Activated naive CD4-positive, alpha-beta T cell treated with Interleukin-2 at 50 U/mL for 16 hours (primary cell): ENCODE results near the gene CALD1.

Source experiments
- DNase-seq: peaks from one replicate; pipeline ENCODE4 v3.0.0-alpha.2; 2020

The CALD1 gene

DNA sequence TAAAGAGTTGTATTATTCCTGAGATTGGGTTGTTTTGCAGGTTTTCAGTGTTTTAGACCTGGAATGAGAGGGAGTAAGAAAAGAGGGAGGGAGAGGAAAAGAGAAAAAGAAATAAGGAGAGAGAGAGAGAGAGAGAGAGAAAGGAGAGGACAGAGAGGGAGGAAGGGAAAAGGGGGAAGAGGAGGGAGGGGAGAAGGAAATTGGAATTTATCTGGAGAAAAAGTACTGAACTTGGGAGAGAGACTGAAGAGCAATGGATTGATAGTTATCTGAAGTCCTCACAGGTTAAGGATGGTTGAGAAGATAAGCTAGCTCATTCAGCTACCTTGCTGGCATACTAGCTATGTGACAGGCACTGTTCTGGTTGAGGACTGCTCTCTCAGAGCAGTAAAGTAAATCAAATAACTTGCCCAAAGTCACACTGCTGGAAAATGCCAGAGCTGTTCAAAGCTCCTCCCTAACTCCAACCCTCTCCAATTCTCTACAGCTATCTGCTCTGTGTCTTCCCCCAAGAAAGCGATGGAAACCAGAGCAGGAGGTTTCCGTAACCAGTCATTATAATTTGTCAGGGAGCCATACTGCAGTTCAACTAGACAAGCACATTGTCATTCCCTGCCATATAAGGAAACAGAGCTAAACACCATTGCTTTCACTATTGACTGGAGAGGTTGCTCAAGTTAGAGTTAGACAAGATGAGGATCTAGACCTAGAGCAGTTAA, 10.7 kb downstream of the CALD1 start:
- DNase-seq: no peak

- no peak for DNase-seq
Measured at GRCh38 chr7:134792968-134793367, 13.5 kb downstream of the CALD1 start.

GRCh38 chr7:134795231-134795630, 15.8 kb downstream of the CALD1 start:
- DNase-seq: no peak

GRCh38 chr7:134798155-134798554, 18.7 kb downstream of the CALD1 start:
- DNase-seq: no peak

GRCh38 chr7:134799377-134799776, 19.9 kb downstream of the CALD1 start:
- no peak for DNase-seq

GRCh38 chr7:134802762-134803161, 23.3 kb downstream of the CALD1 start:
- DNase-seq: no peak

- no peak for DNase-seq
Measured at GRCh38 chr7:134804351-134804750, 24.9 kb downstream of the CALD1 start.

DNA sequence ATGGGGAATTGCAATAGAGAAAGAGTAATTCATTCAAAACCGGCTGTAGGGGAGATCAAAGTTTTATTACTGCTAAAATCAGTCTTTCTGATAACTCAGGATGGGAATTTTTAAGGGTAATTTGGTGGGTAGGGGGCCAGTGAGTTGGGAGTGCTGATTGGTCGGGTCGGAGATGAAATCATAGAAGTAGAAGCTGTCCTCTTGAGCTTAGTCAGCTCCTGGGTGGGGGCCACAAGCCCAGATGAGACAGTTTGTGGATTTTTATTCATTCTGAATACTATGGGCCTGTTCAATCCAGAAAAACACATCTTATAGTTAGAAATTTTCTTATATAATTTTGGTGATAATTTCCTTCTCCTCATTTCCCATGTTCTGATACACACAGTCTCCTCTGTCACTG, 25.4 kb downstream of the CALD1 start:
- DNase-seq: no peak

- no peak for DNase-seq
Measured at GRCh38 chr7:134806197-134806596, 26.8 kb downstream of the CALD1 start.

GRCh38 chr7:134809616-134810015, 30.2 kb downstream of the CALD1 start:
- DNase-seq: no peak

DNA sequence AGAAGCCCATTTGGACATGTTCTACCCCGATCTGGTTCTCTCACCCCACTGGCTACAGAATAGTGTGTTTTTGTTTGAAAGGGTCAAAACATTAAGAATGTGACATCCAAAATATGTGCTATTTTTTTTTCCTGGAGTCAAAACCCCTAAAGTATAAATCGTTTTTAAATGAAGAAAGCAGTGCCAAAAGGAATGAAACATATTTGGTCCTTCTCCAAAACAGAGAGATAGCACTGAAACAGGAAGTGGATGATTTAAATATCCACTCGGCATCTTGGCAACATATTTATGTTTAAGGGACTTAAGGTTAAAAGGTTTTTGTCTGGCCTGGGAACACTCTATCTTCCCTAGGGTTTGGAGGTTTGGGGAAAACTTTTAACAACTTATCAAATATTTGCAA, 32.3 kb downstream of the CALD1 start:
- no peak for DNase-seq

DNA sequence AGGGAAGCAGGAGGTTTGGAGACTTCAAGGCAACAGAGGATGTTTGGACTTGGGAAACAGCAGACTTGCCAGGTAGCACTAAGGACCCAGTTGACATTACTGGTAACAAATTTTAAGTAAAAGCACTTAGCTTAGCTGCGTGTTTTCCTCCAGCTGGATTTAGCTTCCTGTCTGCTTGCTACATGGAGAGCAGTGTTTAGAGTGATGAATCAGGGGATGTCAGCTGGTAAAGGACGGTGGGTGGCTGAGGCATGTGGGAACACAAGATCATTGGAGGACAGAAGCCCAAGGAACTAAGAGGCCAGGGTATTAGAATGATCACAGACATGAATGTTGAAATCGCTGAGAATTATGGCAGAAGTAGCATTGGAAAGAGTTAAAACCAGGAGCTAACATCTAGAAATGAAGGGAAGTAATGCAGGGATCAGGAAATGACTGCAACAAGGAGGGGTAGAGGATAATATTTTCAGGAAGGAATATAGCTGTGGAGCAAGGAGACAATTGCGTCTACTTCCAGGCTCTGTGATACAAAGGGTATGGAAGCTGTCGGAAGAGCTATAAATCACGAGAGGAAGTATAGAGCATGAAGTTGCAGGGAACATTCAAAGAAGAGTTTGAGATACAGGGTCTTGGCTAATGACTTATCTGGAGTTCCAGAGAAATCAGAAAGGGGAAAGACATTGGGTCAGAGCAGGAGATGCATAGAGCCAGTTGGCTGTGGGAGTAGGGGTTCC, 34.4 kb downstream of the CALD1 start:
- no peak for DNase-seq

DNA sequence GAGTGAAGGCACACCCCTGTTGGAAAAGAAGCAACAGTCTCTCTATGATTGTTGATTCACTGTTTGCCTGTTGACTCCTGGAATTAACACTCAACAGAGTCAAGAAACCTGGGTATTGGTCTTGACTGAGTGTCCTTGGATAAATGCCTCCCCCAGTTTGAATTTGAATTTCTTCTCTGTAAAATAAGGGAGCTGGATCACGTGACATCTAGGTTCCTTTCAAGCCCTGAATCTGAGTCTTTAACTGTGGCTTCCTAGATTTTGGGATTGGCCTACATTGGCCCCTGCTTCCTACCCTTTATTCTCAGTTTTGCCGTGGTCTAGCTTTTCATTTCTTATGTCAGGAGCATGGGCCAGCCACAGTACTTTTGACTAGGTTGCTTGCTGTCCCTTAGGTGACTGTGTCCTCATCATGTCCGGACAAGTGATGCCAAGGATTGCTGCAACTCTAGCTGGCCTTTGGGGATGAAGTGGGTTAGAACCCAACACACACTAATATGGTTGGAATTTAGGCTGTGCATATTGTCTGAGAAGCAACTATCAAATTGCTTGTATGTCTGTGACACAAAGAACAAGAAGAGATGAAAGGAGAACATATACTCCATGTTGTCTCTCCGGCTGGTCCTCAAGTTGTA, 35.4 kb downstream of the CALD1 start:
- no peak for DNase-seq

- no peak for DNase-seq
Measured at GRCh38 chr7:134818613-134819345, 39.3 kb downstream of the CALD1 start.

DNA sequence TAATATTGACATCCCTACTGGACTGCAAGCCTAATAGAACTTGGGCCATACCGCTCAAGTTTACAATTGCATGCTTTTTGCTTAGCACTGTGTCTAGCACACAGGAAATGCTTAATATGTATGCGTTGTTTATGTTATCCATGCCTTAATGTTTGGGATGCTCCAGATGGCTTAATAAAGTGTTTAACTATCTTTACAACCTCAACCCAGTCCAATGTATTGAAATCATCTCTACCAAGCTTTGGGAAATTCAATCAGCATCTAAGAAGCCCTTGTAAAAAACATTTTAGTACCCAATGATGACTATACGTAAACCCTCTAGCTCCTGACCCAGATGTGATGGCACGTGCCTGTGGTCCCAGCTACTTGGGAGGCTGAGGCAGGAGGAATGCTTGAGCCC, 40.0 kb downstream of the CALD1 start:
- DNase-seq: no peak

- DNase-seq: no peak
Measured at GRCh38 chr7:134820295-134820694, 40.9 kb downstream of the CALD1 start.

- no peak for DNase-seq
Measured at GRCh38 chr7:134820778-134821177, 41.3 kb downstream of the CALD1 start.

- no peak for DNase-seq
Measured at GRCh38 chr7:134823400-134823799, 44.0 kb downstream of the CALD1 start.

DNA sequence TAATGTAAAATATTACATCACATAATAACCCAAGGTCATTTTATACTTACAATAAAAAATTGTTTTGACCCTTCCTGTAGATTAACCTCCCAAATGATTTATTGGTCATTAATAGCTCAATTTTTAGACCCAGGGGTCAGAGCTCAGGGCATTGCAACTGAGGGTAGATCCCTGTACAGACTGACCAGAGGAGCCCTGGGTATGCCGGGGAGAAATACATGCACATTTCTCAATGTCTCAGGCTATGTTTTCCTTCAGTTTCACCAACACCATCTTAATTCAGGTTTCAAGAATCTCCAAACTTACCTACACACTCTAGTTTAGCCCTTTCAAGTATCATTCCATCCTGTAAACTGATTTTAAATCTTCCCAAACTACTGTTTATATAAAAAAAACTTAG, 46.2 kb downstream of the CALD1 start:
- DNase-seq: no peak

DNA sequence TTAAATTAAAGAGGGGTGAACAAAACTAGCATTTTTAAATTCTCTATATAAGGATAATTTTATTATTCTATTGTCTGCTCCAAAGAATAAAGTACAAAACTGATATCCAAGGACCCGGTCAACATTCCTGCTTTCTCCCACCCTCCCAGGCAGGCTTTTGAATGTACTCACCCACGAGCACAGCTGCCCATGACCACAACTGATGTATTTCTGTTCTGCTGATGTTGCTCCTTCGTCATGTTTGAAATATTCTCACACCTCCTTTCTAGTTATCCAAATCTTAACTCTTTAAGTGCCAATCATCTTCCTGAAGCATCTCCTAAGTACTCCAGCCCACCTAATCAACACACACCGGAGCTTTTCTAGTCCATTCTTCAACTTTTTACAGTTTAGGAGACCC, 46.7 kb downstream of the CALD1 start:
- DNase-seq: no peak

DNA sequence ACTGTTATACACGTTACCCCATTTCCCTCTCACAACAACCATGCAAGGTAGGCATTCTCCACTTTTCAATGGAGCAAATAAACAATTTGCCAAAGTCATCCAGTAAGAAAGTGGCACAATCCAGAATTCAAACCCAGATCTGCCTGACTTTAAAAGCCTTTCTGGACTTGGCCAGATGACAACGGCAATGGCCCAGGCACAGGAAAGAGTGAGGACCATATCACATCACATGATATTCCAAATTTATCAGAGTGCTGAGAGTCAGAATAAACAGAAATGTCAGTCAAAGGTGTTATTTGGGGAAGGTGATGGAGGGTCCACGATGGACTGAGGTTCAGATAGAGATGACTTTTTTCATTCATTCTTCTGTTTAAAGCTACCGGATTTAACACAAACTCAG, 48.0 kb downstream of the CALD1 start:
- no peak for DNase-seq

GRCh38 chr7:134827889-134828288, 48.5 kb downstream of the CALD1 start:
- DNase-seq: no peak

DNA sequence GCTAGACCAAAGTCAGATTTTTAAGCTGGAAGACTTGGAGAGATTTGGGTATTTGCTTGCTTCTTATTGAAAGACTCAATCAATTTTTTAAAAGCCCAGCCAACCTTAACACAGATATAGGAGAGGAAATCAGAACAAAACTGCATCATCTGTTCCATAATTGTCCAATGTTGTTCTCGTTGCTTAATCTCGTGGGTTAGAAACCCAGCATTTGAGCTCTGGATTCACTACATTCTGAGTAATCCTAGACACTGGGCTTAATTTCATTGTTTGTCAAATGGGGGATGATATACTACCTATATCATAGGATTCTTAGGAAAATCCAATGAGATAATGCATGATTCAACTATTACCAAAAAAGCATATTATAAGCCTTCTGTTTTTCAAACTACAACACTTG, 48.9 kb downstream of the CALD1 start:
- DNase-seq: no peak
